Activated T-cell treated with anti-CD3 and anti-CD28 coated beads, Interleukin-2, amount 50 U/mL, for 48 hours (primary cell): ENCODE measurements around the gene PHF21B.

Experiments
- DNase-seq, 2 experiments: peaks; one replicate each; pipeline ENCODE4 v3.0.0-alpha.2; 2020

Gene PHF21B

GRCh38 chr22:44837481-44837880 is 172.3 kb downstream of the PHF21B start:
- no peak for DNase-seq

GRCh38 chr22:44834065-44834464 is 175.7 kb downstream of the PHF21B start:
- DNase-seq = no peak

- no peak for DNase-seq
These were observed 177.9 kb downstream of the PHF21B start for GRCh38 chr22:44831885-44832284.
